ENCODE measurements around the gene KANSL2.
"Not testable (repeated sequence)": the region's sequence is repeated elsewhere in the genome, so short reads cannot be mapped to it uniquely, and the experiment has no call there.

KANSL2 gene

DNA sequence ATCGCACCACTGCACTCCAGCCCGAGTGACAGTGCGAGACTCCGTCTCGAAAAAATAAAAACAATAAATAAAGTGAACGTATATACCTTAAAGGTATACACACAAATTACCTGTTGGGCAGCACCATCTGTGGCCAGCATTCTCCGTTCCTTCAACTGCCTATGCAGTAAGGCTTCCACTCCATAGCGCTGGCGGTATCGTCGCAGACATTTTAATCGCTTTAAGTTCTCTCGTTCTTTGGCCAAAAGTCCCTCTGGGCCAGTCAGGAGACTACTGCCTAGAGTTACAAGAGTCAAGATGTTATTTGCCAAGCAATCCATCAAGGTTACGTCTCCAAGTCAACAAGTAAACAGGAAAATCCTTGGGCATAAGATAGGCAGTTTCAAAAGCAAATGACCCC lies 13.0 kb downstream of the KANSL2 start:
- no peak overlapping the region for H3K4me3 Mint-ChIP-seq
- peak overlapping the region; percentile 62 for H3K27ac Mint-ChIP-seq
- H3K36me3 Mint-ChIP-seq, result peaks cover 41% of the 10 kb centered on the region
- DNase-seq, result no peak
- H3K9me3 Mint-ChIP-seq, result no peaks in the 10 kb centered on the region
- no peaks in the 10 kb centered on the region for H3K4me1 Mint-ChIP-seq
- CTCF ChIA-PET, result no interaction called here
- H3K27me3 Mint-ChIP-seq, result no peaks in the 10 kb centered on the region

DNA sequence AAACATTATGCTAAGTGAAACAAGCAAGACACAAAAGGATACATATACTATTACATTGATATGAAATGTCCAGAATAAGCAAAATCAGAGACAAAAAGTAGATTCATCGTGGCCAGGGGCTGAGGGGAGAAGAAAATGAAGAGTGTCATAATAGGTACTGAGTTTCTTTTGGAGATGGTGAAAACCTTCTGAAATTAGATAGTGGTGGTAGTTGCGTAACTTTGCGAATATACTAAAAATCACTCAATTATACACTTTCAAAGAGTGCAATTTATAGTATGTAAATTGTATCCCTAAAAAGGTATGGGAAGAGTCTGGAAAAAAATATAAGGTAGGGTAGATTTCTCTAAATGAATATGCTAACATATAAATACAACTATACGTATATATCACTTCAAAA lies 22.2 kb downstream of the KANSL2 start:
- Mint-ChIP-seq H3K36me3 (peaks cover 45% of the 10 kb centered on the region), H3K9me3 (no peaks in the 10 kb centered on the region), H3K27ac (no peak overlapping the region), H3K27me3 (no peaks in the 10 kb centered on the region), H3K4me1 (no peaks in the 10 kb centered on the region), H3K4me3 (no peak overlapping the region)
- CTCF ChIA-PET, result no interaction called here
- DNase-seq, result no peak

- H3K4me1 Mint-ChIP-seq, result no peaks in the 10 kb centered on the region
- H3K9me3 Mint-ChIP-seq, result no peaks in the 10 kb centered on the region
- H3K27me3 Mint-ChIP-seq, result no peaks in the 10 kb centered on the region
- DNase-seq, result no peak
- H3K27ac Mint-ChIP-seq, result no peak overlapping the region
- peaks cover 44% of the 10 kb centered on the region for H3K36me3 Mint-ChIP-seq
- H3K4me3 Mint-ChIP-seq, result no peak overlapping the region
- CTCF ChIA-PET, result no interaction called here
These were observed 30.4 kb downstream of the KANSL2 start for GRCh38 chr12:48651681-48652080.

DNA sequence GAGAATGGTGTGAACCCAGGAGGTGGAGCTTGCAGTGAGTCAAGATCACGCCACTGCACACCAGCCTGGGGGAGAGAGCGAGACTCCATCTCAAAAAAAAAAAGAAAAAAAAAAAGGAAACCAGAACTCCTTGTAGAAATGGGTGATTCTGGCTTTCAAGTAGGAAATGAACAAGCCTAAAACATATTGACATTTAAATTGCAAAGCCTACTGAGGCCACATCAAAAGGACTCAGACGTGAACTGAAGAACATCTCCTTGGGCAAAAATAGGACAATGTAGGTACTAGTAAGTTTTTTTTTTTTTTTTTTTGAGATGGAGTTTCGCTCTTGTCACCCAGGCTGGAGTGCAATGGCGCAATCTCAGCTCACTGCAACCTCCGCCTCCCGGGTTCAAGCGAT lies 36.7 kb downstream of the KANSL2 start:
- not testable (repeated sequence) for DNase-seq, H3K9me3 Mint-ChIP-seq, H3K27ac Mint-ChIP-seq, H3K4me3 Mint-ChIP-seq, H3K4me1 Mint-ChIP-seq, H3K27me3 Mint-ChIP-seq
- CTCF ChIA-PET, result interaction anchor here (0.6 kb wide), 1 partner anchor 474 kb away, joined by 3 read pairs; no protein-coding TSS in a partner anchor
- H3K36me3 Mint-ChIP-seq, result peaks cover 40% of the 10 kb centered on the region

- CTCF ChIA-PET, result no interaction called here
- H3K36me3 Mint-ChIP-seq, result peaks cover 37% of the 10 kb centered on the region
These were observed 39.0 kb downstream of the KANSL2 start for GRCh38 chr12:48643011-48643410.

GRCh38 chr12:48641752-48642555 lies 40.1 kb downstream of the KANSL2 start:
- H3K9me3 Mint-ChIP-seq, H3K4me3 Mint-ChIP-seq, H3K27me3 Mint-ChIP-seq, CTCF ChIA-PET, DNase-seq, H3K27ac Mint-ChIP-seq, H3K4me1 Mint-ChIP-seq: not testable (repeated sequence)
- H3K36me3 Mint-ChIP-seq, result peaks cover 32% of the 10 kb centered on the region

More at GRCh38 chr12:48643011-48643410, 39.0 kb downstream of the KANSL2 start:
- H3K27ac Mint-ChIP-seq, result no peak overlapping the region
- H3K4me1 Mint-ChIP-seq, result peaks cover 2% of the 10 kb centered on the region
- no peaks in the 10 kb centered on the region for H3K27me3 Mint-ChIP-seq
- peaks cover 9% of the 10 kb centered on the region for H3K9me3 Mint-ChIP-seq
- DNase-seq, result no peak
- no peak overlapping the region for H3K4me3 Mint-ChIP-seq

DNA sequence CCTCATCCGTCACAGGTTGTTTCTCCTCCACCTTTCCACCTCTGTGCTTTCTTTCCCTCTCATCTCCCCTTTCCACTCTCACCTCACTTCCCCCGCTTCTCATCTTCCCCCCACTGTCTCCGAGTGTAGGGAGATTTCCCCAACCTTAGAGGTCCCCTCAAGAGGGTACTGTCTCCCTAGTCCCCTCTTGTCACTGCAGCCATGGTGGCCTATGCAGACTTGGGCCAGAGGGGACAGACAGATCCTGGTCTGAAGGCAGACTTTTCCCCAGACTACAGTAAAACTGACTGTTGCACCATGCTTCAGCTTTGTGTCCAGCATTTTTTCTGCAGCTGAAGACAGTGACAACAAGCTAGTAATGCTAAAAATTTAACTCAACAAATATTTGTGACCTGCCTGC lies 41.2 kb downstream of the KANSL2 start:
- CTCF ChIA-PET, result no interaction called here
- no peak for DNase-seq
- H3K4me3 Mint-ChIP-seq, result no peak overlapping the region
- peaks cover 27% of the 10 kb centered on the region for H3K36me3 Mint-ChIP-seq
- peaks cover 9% of the 10 kb centered on the region for H3K9me3 Mint-ChIP-seq
- no peak overlapping the region for H3K27ac Mint-ChIP-seq
- peaks cover 2% of the 10 kb centered on the region for H3K4me1 Mint-ChIP-seq
- no peaks in the 10 kb centered on the region for H3K27me3 Mint-ChIP-seq

DNA sequence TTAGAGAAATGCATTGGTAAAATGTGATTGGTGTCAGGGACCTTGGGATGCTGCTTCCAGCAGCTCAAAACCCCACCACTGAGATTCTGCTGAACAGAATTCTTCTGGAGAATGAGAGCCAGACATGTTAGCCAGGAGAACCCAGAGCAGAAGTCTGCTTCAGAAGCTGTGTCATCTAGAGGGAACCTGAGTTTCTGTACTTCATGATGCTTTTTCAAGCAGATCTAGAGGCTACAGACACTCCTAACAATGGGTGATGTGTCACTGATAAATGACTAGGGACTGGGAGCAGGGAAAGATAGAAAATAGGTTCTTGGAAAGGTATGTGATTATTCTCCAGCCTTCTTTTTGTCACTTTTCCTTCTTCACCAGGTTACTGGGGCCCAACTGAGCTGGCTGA lies 41.6 kb downstream of the KANSL2 start:
- H3K4me3 Mint-ChIP-seq, result no peak overlapping the region
- H3K27ac Mint-ChIP-seq, result no peak overlapping the region
- CTCF ChIA-PET, result no interaction called here
- DNase-seq, result no peak
- peaks cover 9% of the 10 kb centered on the region for H3K9me3 Mint-ChIP-seq
- peaks cover 27% of the 10 kb centered on the region for H3K36me3 Mint-ChIP-seq
- no peaks in the 10 kb centered on the region for H3K27me3 Mint-ChIP-seq
- H3K4me1 Mint-ChIP-seq, result peaks cover 2% of the 10 kb centered on the region

DNA sequence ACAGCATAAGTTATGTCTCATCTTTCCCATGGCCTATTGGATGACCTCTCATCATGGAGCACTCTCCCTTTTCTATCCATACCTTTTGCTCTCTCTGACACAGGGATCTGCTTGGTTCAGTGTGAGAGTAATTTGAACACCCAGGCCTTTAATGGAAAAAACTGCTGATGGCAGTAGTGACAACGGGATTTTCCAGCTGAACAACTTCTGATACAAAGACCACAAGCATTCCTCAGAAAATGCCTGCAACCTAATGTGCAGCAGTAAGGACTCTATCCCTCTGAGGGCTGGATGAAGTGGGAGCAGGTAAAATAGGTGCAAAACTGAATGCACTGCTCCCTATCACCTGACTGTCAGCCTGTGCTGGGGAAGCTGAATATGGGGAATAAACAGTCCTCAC lies 51.0 kb downstream of the KANSL2 start:
- CTCF ChIA-PET, result no interaction called here
- no peaks in the 10 kb centered on the region for H3K4me1 Mint-ChIP-seq
- H3K4me3 Mint-ChIP-seq, result no peak overlapping the region
- no peaks in the 10 kb centered on the region for H3K9me3 Mint-ChIP-seq
- no peaks in the 10 kb centered on the region for H3K36me3 Mint-ChIP-seq
- H3K27me3 Mint-ChIP-seq, result peaks cover 20% of the 10 kb centered on the region
- H3K27ac Mint-ChIP-seq, result no peak overlapping the region
- DNase-seq, result no peak

DNA sequence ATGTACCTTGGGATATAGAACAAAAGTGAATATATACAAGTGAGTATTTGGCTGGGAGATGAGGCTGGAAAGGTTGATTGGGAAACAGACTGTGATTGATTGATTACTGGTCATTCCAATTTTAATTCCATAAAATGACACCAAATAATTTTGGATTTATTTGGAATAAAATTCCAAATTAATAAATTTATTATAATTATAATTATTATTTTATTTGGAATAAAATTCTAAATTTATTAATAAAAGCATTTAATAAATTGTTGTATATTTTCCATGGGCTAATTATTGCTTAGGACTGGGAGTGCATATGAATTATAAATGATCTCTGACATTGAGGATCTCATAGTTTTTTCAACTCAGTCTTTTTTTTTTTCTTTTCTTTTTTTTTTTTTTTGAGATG lies 51.7 kb downstream of the KANSL2 start:
- CTCF ChIA-PET, result no interaction called here
- no peak for DNase-seq
- Mint-ChIP-seq H3K4me3 (no peak overlapping the region), H3K4me1 (no peaks in the 10 kb centered on the region), H3K36me3 (no peaks in the 10 kb centered on the region), H3K9me3 (no peaks in the 10 kb centered on the region), H3K27ac (no peak overlapping the region), H3K27me3 (peaks cover 20% of the 10 kb centered on the region)

DNA sequence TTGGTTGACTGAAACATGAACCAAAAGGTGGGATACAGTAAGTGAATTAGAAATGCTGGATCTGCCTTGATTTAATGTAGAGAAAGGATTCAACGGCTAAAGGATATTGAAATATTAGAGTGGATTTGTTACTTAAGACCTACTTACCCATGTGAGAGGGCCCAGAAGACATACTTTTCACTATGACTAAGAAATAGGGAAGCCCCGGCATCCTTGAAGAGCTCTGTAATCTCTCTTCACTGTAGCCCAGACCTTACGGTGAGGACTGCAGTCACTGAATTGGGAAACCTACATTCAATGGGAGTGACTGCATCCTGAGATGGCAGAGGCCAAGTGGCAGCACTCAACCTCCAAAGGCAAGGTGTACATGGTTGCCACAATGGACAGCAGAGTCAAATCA lies 52.5 kb downstream of the KANSL2 start:
- Mint-ChIP-seq H3K4me1 (no peaks in the 10 kb centered on the region), H3K36me3 (no peaks in the 10 kb centered on the region), H3K9me3 (no peaks in the 10 kb centered on the region), H3K27me3 (peaks cover 20% of the 10 kb centered on the region), H3K4me3 (no peak overlapping the region), H3K27ac (no peak overlapping the region)
- no peak for DNase-seq
- CTCF ChIA-PET, result interaction anchor here (0.9 kb wide), 1 partner anchor 14 kb away, joined by 3 read pairs; no protein-coding TSS in a partner anchor

DNA sequence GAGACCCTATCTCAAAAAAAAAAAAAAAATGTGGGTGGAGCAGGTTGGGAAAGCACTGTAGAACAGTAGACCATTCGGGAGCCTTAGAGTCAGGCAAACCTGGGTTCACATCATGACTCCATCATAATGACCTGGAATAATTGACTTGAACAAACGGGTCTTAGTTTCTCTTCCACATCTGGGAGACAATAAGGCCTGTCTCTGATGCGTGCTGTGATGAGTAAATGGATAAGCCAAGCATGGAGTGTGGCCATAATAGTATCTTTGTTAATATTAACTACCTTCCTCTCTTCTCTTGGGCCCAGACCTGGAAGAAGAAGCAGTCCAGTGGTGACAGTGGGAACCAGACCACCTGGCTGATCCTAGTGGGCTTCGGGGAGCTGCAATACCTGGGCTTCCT lies 54.5 kb downstream of the KANSL2 start:
- no peaks in the 10 kb centered on the region for H3K9me3 Mint-ChIP-seq
- DNase-seq, result no peak
- CTCF ChIA-PET, result no interaction called here
- H3K4me3 Mint-ChIP-seq, result no peak overlapping the region
- H3K27me3 Mint-ChIP-seq, result peaks cover 22% of the 10 kb centered on the region
- H3K36me3 Mint-ChIP-seq, result no peaks in the 10 kb centered on the region
- H3K27ac Mint-ChIP-seq, result no peak overlapping the region
- no peaks in the 10 kb centered on the region for H3K4me1 Mint-ChIP-seq

GRCh38 chr12:48622997-48623396 lies 59.0 kb downstream of the KANSL2 start:
- H3K4me3 Mint-ChIP-seq, CTCF ChIA-PET, H3K4me1 Mint-ChIP-seq, H3K27ac Mint-ChIP-seq, DNase-seq, H3K9me3 Mint-ChIP-seq, H3K36me3 Mint-ChIP-seq: not testable (repeated sequence)
- H3K27me3 Mint-ChIP-seq, result peaks cover 17% of the 10 kb centered on the region

GRCh38 chr12:48618541-48618940 lies 63.5 kb downstream of the KANSL2 start:
- CTCF ChIA-PET, result interaction anchor here (0.5 to 6.8 kb wide), 26 partner anchors 9 to 1057 kb away, joined by 3 to 125 read pairs (median 4); partner anchors contain the start of genes OR8S1 and TMEM106C
- no peak overlapping the region for H3K4me3 Mint-ChIP-seq
- H3K27ac Mint-ChIP-seq, result no peak overlapping the region
- peak; percentile 84 for DNase-seq
- no peaks in the 10 kb centered on the region for H3K36me3 Mint-ChIP-seq
- no peaks in the 10 kb centered on the region for H3K4me1 Mint-ChIP-seq
- peaks cover 23% of the 10 kb centered on the region for H3K27me3 Mint-ChIP-seq
- H3K9me3 Mint-ChIP-seq, result peaks cover 4% of the 10 kb centered on the region

DNA sequence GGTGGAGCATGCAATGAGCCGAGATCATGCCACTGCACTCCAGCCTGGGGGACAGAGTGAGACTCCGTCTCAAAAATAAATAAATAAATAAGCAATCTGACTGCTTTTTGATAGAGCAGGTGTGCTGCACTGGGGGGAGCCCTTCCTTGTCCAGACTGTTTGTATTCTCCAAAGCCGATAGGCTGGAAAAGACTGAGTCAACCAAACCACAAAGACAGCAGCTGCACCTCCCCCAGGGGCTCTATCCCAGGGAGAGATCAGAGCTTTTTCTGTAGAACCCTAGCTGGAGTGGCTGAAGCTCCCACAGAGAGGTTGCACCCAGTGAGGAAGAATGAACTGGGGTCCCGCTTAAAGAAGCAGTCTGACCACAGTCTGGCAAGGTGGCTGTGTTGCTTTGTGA lies 66.4 kb downstream of the KANSL2 start:
- H3K4me1 Mint-ChIP-seq, result no peaks in the 10 kb centered on the region
- peaks cover 12% of the 10 kb centered on the region for H3K9me3 Mint-ChIP-seq
- no peak overlapping the region for H3K27ac Mint-ChIP-seq
- H3K36me3 Mint-ChIP-seq, result no peaks in the 10 kb centered on the region
- DNase-seq, result no peak
- no peak overlapping the region for H3K4me3 Mint-ChIP-seq
- CTCF ChIA-PET, result interaction anchor here (1.2 to 6.8 kb wide), 2 partner anchors 13 to 73 kb away, joined by 3 to 125 read pairs; no protein-coding TSS in a partner anchor
- H3K27me3 Mint-ChIP-seq, result peaks cover 18% of the 10 kb centered on the region
